MV-4-11 (cell line): ENCODE measurements around the gene PRDM16.
A peak's percentile ranks its signal among the peaks of the same experiment; 100 is the strongest.

Source experiments
- DNase-seq: peaks from one replicate; lab custom pipeline; 2025; lab: John Stamatoyannopoulos, UW

Gene PRDM16

GRCh38 chr1:3453203-3453761 lies 384.3 kb downstream of the PRDM16 start:
- peak; percentile 51 for DNase-seq

- peak; percentile 20 for DNase-seq
Measured at GRCh38 chr1:3453891-3454810, 385.1 kb downstream of the PRDM16 start, which contains the start of gene ARHGEF16. ARHGEF16 (plus strand) TSS chr1:3454665; CDS start chr1:3463085, 8,420 bp downstream.

DNA sequence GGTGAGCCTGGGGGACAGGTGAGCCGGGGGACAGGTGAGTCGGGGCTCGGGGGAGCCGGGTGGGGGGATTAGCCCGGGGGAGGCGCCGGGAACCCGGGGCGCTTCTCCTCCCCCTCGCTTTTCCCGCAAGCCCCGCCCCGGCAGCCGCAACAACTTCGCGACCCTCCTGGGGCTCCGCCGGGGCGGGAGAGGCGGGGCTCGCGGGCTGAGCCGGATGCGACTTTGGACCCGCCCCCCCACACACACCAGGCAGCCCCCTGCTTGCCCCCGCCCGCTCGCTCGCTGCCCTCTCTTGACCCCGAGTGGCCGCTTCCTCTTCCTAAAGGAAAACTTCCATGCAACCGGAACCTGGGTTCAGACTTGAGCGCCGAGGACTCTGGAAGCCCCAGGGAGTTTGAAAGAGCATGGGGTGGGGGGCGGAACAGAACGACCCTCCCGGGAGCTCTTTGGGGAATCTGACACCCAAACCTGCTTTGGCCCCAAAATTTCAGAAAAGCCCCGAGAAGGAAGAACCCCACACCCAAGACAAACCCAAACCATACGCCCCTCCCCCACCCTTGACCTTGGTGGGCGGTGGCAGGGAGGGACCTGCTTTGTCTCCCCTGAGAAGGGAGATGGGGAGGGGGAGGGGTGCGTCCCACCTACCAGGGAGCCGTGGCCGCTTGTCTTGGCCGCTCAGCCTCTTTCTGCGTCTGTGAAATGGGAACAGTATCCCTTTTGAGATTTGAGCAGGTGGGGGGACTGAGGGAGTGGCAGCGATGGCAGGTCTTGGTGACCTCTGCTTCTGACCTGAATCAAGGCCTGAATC lies 386.0 kb downstream of the PRDM16 start:
- no peak for DNase-seq

GRCh38 chr1:3455670-3456448 lies 386.9 kb downstream of the PRDM16 start:
- DNase-seq = no peak

DNA sequence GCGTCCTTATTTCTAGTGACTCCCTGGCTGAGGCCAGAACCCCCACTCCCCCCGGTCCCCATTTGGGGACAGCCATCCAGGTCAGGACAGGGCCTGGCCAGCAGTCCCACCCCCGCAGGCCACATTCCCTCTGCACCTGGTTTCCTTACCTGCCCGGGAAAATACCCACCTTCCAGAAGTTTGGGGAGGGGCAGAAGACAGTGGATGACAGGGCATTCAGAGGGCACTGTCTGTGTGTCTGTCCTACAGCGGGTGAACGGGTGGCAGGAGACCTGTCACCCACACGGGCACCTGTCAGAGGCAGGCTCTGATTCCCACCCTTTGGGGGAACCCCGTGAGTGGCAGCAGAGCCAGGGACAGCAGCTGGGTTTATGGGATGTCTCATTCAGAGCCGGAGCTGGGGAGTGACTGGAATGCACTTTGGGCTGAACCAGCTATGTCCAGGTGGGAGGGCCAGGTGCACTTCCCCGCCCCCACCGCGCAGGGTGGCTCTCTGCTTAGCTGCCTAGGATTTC lies 387.5 kb downstream of the PRDM16 start:
- DNase-seq = no peak

- no peak for DNase-seq
Measured at GRCh38 chr1:3456964-3457909, 388.2 kb downstream of the PRDM16 start.

GRCh38 chr1:3457910-3458883 lies 389.2 kb downstream of the PRDM16 start:
- DNase-seq = no peak

DNA sequence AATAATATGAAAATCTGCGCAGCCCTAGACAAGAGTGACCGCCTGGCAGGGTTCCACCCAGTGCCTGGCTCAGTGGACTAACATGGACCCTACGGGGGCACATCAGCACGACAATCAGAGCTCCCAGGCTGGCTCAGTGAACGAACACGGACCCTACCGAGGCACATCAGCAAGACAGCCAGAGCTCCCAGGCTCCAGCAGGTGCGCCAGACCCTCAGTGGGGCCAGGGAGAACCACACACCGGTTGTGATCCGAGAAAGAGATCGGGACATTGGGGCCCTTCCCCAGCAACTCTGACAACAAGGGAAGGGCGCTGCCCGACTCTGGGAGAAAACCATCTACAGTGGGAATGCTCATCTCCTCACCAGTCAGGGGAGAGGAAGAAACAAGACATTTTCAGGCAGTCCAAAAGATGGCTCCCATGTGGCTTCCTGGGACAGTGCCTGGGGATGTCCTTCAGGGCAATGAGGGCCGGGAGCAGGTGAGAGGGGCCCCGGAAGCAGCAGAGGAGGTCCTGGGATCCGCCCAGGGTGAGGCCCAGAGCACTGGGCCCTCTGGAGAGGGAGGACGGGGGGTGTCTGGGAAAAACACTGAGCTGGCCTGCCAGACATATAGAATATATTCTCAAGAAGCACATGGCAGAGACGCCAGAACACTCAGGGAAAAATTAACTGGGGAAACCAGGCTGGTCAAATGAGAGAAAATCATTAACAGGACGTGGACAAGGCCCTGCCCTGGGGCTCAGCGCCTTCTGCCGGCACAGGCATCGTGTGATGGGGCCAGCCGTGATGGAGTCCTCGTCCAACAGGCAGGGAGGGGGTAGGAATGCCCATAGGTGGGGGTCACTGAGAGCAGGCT lies 390.3 kb downstream of the PRDM16 start:
- no peak for DNase-seq

DNA sequence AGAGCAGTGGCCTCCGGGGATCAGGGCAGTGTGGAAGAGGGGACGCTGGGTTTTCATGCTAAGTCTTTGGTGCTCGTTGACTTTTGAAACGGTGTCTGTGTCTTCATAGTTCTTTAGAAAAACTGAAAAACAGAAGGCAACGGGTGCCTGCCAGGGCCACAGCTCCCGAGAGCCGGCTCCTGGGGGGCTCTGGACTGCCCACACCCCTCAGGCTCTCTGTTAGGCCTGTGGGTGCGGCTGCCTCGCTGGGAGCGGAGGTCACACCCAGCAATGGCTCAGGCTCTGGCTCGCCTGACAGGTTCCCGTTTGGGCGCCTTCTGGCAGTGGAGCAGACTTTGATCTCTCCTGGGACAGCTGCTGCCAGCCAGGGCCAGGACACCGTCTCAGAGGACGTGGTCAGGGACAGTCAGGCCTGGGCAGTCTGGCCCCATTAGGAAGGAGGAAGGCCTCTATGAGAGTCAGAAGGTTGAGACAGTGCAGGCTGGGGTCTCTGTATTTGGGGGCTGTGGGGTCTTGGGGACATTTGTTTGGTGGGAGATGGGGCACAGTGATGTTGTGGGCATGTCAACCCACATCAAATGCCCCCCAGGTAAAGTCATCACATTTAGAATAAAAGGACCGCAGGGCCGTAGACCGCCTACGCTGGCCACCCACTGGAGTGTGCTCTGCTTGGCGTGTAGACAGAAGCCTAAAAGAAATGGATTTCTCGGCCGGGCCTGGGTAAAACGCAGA lies 391.1 kb downstream of the PRDM16 start:
- no peak for DNase-seq

GRCh38 chr1:3460672-3461131 lies 391.7 kb downstream of the PRDM16 start:
- no peak for DNase-seq

- DNase-seq = no peak
Measured at GRCh38 chr1:3461238-3461933, 392.4 kb downstream of the PRDM16 start.

DNA sequence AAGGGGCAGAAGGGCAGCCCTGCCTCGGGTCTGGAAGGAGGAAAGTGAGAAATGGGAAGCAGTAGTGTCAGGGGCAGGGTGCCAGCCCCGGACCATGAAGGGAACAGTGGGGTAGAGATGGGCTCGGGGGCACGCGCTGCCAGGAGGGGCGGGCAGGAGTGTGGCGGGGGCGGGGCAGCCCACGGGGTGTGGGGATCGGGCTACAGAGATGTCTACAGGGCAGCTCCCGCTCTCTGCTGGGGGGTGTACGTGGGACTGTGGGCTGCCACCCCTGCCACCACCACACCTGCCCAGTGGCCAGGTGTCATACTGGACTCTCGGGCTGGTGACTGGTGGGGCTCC lies 392.9 kb downstream of the PRDM16 start:
- DNase-seq = no peak

- DNase-seq = no peak
Measured at GRCh38 chr1:3462356-3463012, 393.5 kb downstream of the PRDM16 start.

DNA sequence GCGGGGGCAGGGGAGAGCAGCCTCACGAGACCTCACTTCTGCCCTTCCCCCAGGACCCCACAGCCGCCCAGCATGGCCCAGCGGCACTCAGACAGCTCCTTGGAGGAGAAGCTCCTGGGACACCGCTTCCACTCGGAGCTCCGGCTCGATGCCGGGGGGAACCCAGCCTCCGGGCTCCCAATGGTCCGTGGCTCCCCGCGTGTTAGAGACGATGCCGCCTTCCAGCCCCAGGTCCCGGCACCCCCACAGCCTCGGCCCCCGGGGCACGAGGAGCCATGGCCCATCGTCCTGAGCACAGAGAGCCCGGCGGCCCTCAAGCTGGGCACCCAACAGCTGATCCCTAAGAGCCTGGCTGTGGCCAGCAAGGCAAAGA lies 394.0 kb downstream of the PRDM16 start:
- no peak for DNase-seq

GRCh38 chr1:3463408-3463863 lies 394.4 kb downstream of the PRDM16 start:
- DNase-seq = no peak
